Natural killer cell (primary cell): ENCODE data around the gene SMIM28. TPM values are rescaled to one million over a fixed set of nuclear protein-coding genes. Genes with fewer than 3 reads are reported as not detected.

Experiments
- ATAC-seq, 3 donors: fragments of 150-1000 bp in 2 of 3; fragments of 200-7000 bp in 1 of 3; cut with Tn5 transposase; 1 replicate in 1 of 3; 2 replicates in 2 of 3; pipeline ENCODE4 v1.10.0; 2021; ENCODE audit warnings: mild to moderate bottlenecking in 2 of 3, moderate library complexity in 2 of 3
- DNase-seq, 2 donors: peaks; one replicate each; pipeline versions ENCODE4 v3.0.0 to v3.0.0-alpha.2; 2013 to 2021; ENCODE audit warnings: mixed read lengths in 1 of 2
- H3K27ac ChIP-seq: one replicate; pipeline ENCODE4 v1.5.1; 2013; ENCODE audit warnings: mild to moderate bottlenecking, low read length
- H3K27me3 ChIP-seq: one replicate; pipeline ENCODE4 v1.6.1; 2013; ENCODE audit warnings: low read length; ENCODE audit not compliant: control insufficient read depth, insufficient read depth
- H3K36me3 ChIP-seq: one replicate; pipeline ENCODE4 v1.6.1; 2013; ENCODE audit warnings: low read length; ENCODE audit not compliant: control insufficient read depth, insufficient read depth
- H3K4me1 ChIP-seq: one replicate; pipeline ENCODE4 v1.6.1; 2013; ENCODE audit warnings: low read length; ENCODE audit not compliant: control insufficient read depth, insufficient read depth
- H3K4me3 ChIP-seq: one replicate; pipeline ENCODE4 v1.5.1; 2013; ENCODE audit warnings: low read length
- H3K9me3 ChIP-seq: one replicate; pipeline ENCODE4 v1.6.1; 2013; ENCODE audit warnings: low read length; ENCODE audit not compliant: control insufficient read depth, insufficient read depth
- H3K27ac Mint-ChIP-seq, 2 donors: one replicate each; pipeline ENCODE4 v1.8.0; 2022; ENCODE audit warnings: mild to moderate bottlenecking in 2 of 2, mixed read lengths in 2 of 2, moderate library complexity in 1 of 2
- H3K27me3 Mint-ChIP-seq, 2 donors: one replicate each; pipeline ENCODE4 v1.8.0; 2022; ENCODE audit warnings: low read depth in 2 of 2, mixed read lengths in 2 of 2
- H3K36me3 Mint-ChIP-seq: one replicate; pipeline ENCODE4 v1.8.0; 2022; ENCODE audit warnings: mixed read lengths
- H3K4me1 Mint-ChIP-seq, 2 donors: one replicate each; pipeline ENCODE4 v1.8.0; 2022; ENCODE audit warnings: mixed read lengths in 2 of 2
- H3K4me3 Mint-ChIP-seq: one replicate; pipeline ENCODE4 v1.8.0; 2022; ENCODE audit warnings: mild to moderate bottlenecking, moderate library complexity, mixed read lengths
- H3K9me3 Mint-ChIP-seq, 2 donors: one replicate each; pipeline ENCODE4 v1.8.0; 2022; ENCODE audit warnings: mixed read lengths in 2 of 2
- CTCF ChIP-seq: fragments of 200-600 bp; IDR thresholded peaks from one replicate; pipeline ENCODE4 v1.8.0; 2022; ENCODE audit warnings: antibody characterized with exemption
- WGBS: methylation state at CpG from one replicate; pipeline ENCODE4 v1.1.7; 2013; ENCODE audit warnings: missing lambda C conversion rate; ENCODE audit not compliant: insufficient coverage; 5-methylcytosine and 5-hydroxymethylcytosine counted together
- intact Hi-C: fragments of 100-400 bp; cut with micrococcal nuclease; formaldehyde crosslinking; loops from one replicate; pipeline ENCODE4 v1.14.2; 2022
- total RNA-seq, 4 donors: library from RNA; stranded (reverse); fragments of 120-200 nt in 1 of 4; gene quantifications; one replicate each; pipeline versions ENCODE4 v1.2.3 to v1.2.4, GENCODE V29; 2013 to 2022

Gene SMIM28
- total RNA-seq, 3 donors from 2014 or later (not counting 1 experiment from before 2014, with no cell fraction given): not detected

DNA sequence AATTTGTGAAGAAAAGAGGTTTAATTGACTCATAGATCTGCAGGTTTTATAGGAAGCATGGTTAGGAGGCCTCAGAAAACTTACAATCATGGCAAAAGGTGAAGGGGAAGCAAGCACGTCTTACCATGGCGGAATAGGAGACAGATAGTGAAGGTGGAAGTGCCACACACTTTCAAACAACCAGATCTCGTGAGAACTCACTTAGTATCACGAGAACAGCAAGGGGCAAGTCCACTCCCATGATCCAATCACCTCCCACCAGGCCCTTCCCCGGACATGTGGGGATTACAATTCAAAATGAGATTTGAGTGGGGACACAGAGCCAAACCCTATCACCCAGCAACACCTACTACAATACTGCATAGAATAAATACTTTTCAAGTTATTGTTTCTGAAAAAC, 19.0 kb downstream of the SMIM28 start:
- Histone ChIP-seq H3K4me1 (no peaks in the 10 kb centered on the region), H3K27ac (no peak overlapping the region), H3K9me3 (no peaks in the 10 kb centered on the region), H3K4me3 (no peak overlapping the region), H3K27me3 (no peaks in the 10 kb centered on the region), H3K36me3 (no peaks in the 10 kb centered on the region)
- Mint-ChIP-seq H3K4me1 (no peaks in the 10 kb centered on the region), H3K36me3 (no peaks in the 10 kb centered on the region), H3K27me3 (peaks cover 0 to 15% of the 10 kb centered on the region in 2 donors), H3K27ac (no peak overlapping the region), H3K4me3 (no peak overlapping the region), H3K9me3 (no peaks in the 10 kb centered on the region)
- WGBS: 100% methylated on average over 3 of the region's 5 CpGs
- intact Hi-C loops: no loop called here
- no peak for ATAC-seq
- TF ChIP-seq CTCF: no peak
- DNase-seq: no peak

- Histone ChIP-seq H3K27ac (no peak overlapping the region), H3K9me3 (no peaks in the 10 kb centered on the region), H3K27me3 (no peaks in the 10 kb centered on the region), H3K4me1 (no peaks in the 10 kb centered on the region), H3K4me3 (no peak overlapping the region), H3K36me3 (no peaks in the 10 kb centered on the region)
- 94% methylated on average over 7 of the region's 8 CpGs for WGBS
- ATAC-seq: no peak
- peaks cover 0 to 14% of the 10 kb centered on the region in 2 donors for H3K27me3 Mint-ChIP-seq
- TF ChIP-seq CTCF: no peak
- no peak overlapping the region for H3K4me3 Mint-ChIP-seq
- H3K4me1 Mint-ChIP-seq: no peaks in the 10 kb centered on the region
- H3K36me3 Mint-ChIP-seq: no peaks in the 10 kb centered on the region
- intact Hi-C loops: no loop called here
- H3K9me3 Mint-ChIP-seq: no peaks in the 10 kb centered on the region
- no peak for DNase-seq
- H3K27ac Mint-ChIP-seq: no peak overlapping the region
Observed at GRCh38 chr6:138397128-138398122, 19.7 kb downstream of the SMIM28 start.

- intact Hi-C loops: no loop called here
- Histone ChIP-seq H3K36me3 (no peaks in the 10 kb centered on the region), H3K27ac (no peak overlapping the region), H3K4me3 (no peak overlapping the region), H3K4me1 (peaks cover 18% of the 10 kb centered on the region), H3K27me3 (no peaks in the 10 kb centered on the region), H3K9me3 (no peaks in the 10 kb centered on the region)
- DNase-seq (no peak), ATAC-seq (no peak)
- no peaks in the 10 kb centered on the region for H3K9me3 Mint-ChIP-seq
- H3K36me3 Mint-ChIP-seq: no peaks in the 10 kb centered on the region
- H3K27me3 Mint-ChIP-seq: peaks cover 0 to 10% of the 10 kb centered on the region in 2 donors
- H3K4me3 Mint-ChIP-seq: no peak overlapping the region
- no peak overlapping the region for H3K27ac Mint-ChIP-seq
- H3K4me1 Mint-ChIP-seq: peaks cover 5 to 13% of the 10 kb centered on the region in 2 donors
- WGBS: 95% methylated on average over 3 of the region's 3 CpGs
- TF ChIP-seq CTCF: no peak
Observed at GRCh38 chr6:138400326-138400725, 22.6 kb downstream of the SMIM28 start.
